Calu3 (cell line): ENCODE measurements around the gene SETBP1. TPM values are rescaled to one million over a fixed set of nuclear protein-coding genes. Genes with fewer than 3 reads are reported as not detected.

Source experiments
- BruUV-seq: library from RNA; stranded (reverse); fragments of 400-500 nt; replicated peaks from 2 replicates; lab custom pipeline; 2021; lab: Mats Ljungman, UMichigan
- CTCF ChIA-PET: fragments of 300-600 bp; sonication (Branson Sonifier 250); formaldehyde crosslinking; loops from one replicate; lab custom pipeline; 2022; ENCODE audit warnings: antibody characterized with exemption; lab: Charles Lee
- DNase-seq: peaks from one replicate; pipeline ENCODE4 v3.0.0; 2022
- H3K27ac Mint-ChIP-seq: one replicate; pipeline ENCODE4 v1.8.0; 2022; ENCODE audit warnings: mixed read lengths; ENCODE audit not compliant: unreplicated experiment
- H3K27me3 Mint-ChIP-seq: one replicate; pipeline ENCODE4 v1.8.0; 2022; ENCODE audit warnings: mixed read lengths; ENCODE audit not compliant: unreplicated experiment
- H3K36me3 Mint-ChIP-seq: one replicate; pipeline ENCODE4 v1.8.0; 2022; ENCODE audit warnings: mild to moderate bottlenecking, moderate library complexity, mixed read lengths; ENCODE audit not compliant: insufficient read depth, unreplicated experiment
- H3K4me1 Mint-ChIP-seq: one replicate; pipeline ENCODE4 v1.8.0; 2022; ENCODE audit warnings: mild to moderate bottlenecking, low read depth, mixed read lengths; ENCODE audit not compliant: unreplicated experiment
- H3K4me3 Mint-ChIP-seq: one replicate; pipeline ENCODE4 v1.8.0; 2022; ENCODE audit warnings: mild to moderate bottlenecking, low read depth, moderate library complexity, mixed read lengths; ENCODE audit not compliant: unreplicated experiment
- H3K9me3 Mint-ChIP-seq: one replicate; pipeline ENCODE4 v1.8.0; 2022; ENCODE audit warnings: low read depth, mixed read lengths; ENCODE audit not compliant: unreplicated experiment
- intact Hi-C: fragments of 100-400 bp; cut with micrococcal nuclease; formaldehyde crosslinking; loops from one replicate; pipeline ENCODE4 v1.10.0; 2022; ENCODE audit not compliant: unreplicated experiment
- total RNA-seq: library from RNA; stranded (reverse); gene quantifications from 2 replicates; pipeline ENCODE4 v1.2.3, GENCODE V29; 2022
- TF ChIP-seq, protein P1 (sequence below): fragments of 200-600 bp; IDR thresholded peaks from one replicate; pipeline ENCODE4 v1.8.0; 2022; ENCODE audit warnings: antibody characterized with exemption; ENCODE audit not compliant: unreplicated experiment

SETBP1 gene
- total RNA-seq, 1 experiment from 2014 or later: 6.0 TPM

GRCh38 chr18:44924785-44925499 lies 244.3 kb downstream of the SETBP1 start:
- CTCF ChIA-PET: no interaction called here
- H3K36me3 Mint-ChIP-seq: no peaks in the 10 kb centered on the region
- TF ChIP-seq, protein P1, sequence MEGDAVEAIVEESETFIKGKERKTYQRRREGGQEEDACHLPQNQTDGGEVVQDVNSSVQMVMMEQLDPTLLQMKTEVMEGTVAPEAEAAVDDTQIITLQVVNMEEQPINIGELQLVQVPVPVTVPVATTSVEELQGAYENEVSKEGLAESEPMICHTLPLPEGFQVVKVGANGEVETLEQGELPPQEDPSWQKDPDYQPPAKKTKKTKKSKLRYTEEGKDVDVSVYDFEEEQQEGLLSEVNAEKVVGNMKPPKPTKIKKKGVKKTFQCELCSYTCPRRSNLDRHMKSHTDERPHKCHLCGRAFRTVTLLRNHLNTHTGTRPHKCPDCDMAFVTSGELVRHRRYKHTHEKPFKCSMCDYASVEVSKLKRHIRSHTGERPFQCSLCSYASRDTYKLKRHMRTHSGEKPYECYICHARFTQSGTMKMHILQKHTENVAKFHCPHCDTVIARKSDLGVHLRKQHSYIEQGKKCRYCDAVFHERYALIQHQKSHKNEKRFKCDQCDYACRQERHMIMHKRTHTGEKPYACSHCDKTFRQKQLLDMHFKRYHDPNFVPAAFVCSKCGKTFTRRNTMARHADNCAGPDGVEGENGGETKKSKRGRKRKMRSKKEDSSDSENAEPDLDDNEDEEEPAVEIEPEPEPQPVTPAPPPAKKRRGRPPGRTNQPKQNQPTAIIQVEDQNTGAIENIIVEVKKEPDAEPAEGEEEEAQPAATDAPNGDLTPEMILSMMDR: no peak
- H3K4me1 Mint-ChIP-seq: no peaks in the 10 kb centered on the region
- DNase-seq: no peak
- no peak overlapping the region for H3K4me3 Mint-ChIP-seq
- H3K9me3 Mint-ChIP-seq: no peaks in the 10 kb centered on the region
- intact Hi-C loops: no loop called here
- no TSS peak for BruUV-seq
- no peak overlapping the region for H3K27ac Mint-ChIP-seq
- no peaks in the 10 kb centered on the region for H3K27me3 Mint-ChIP-seq

GRCh38 chr18:44927127-44927849 lies 246.6 kb downstream of the SETBP1 start:
- CTCF ChIA-PET: no interaction called here
- H3K27ac Mint-ChIP-seq: no peak overlapping the region
- intact Hi-C loops: no loop called here
- BruUV-seq: no TSS peak
- DNase-seq: no peak
- no peaks in the 10 kb centered on the region for H3K36me3 Mint-ChIP-seq
- no peaks in the 10 kb centered on the region for H3K4me1 Mint-ChIP-seq
- TF ChIP-seq, protein P1: no peak
- peaks cover 9% of the 10 kb centered on the region for H3K9me3 Mint-ChIP-seq
- H3K27me3 Mint-ChIP-seq: no peaks in the 10 kb centered on the region
- no peak overlapping the region for H3K4me3 Mint-ChIP-seq

GRCh38 chr18:44934901-44935300 lies 254.2 kb downstream of the SETBP1 start:
- TF ChIP-seq, protein P1: no peak
- no peak for DNase-seq
- intact Hi-C loops: no loop called here
- H3K27ac Mint-ChIP-seq: no peak overlapping the region
- no peaks in the 10 kb centered on the region for H3K27me3 Mint-ChIP-seq
- no TSS peak for BruUV-seq
- peaks cover 12% of the 10 kb centered on the region for H3K9me3 Mint-ChIP-seq
- H3K4me3 Mint-ChIP-seq: no peak overlapping the region
- H3K4me1 Mint-ChIP-seq: peaks cover 22% of the 10 kb centered on the region
- CTCF ChIA-PET: no interaction called here
- H3K36me3 Mint-ChIP-seq: no peaks in the 10 kb centered on the region

- Mint-ChIP-seq H3K27ac (no peak overlapping the region), H3K4me1 (peaks cover 22% of the 10 kb centered on the region), H3K4me3 (no peak overlapping the region), H3K27me3 (no peaks in the 10 kb centered on the region), H3K9me3 (peaks cover 12% of the 10 kb centered on the region), H3K36me3 (no peaks in the 10 kb centered on the region)
- no TSS peak for BruUV-seq
- TF ChIP-seq, protein P1: no peak
- DNase-seq: no peak
- CTCF ChIA-PET: no interaction called here
- intact Hi-C loops: no loop called here
Observed at GRCh38 chr18:44935455-44935854, 254.8 kb downstream of the SETBP1 start.
